ENCODE measurements around the gene ADRA1B. TPM values are rescaled to one million over a fixed set of nuclear protein-coding genes. Genes with fewer than 3 reads are reported as not detected.
A peak's percentile ranks its signal among the peaks of the same experiment; 100 is the strongest.

ADRA1B gene
- total RNA-seq, 1 donor from 2014 or later = 0.57 TPM

GRCh38 chr5:159901772-159902171 lies 14.5 kb upstream of the ADRA1B start:
- no peak for DNase-seq (ENCODE audit: low spot score, unreplicated experiment)
- Mint-ChIP-seq H3K4me1 (ENCODE audit: low read depth) (no peaks in the 10 kb centered on the region), H3K4me3 (ENCODE audit: low read depth) (no peak overlapping the region), H3K36me3 (ENCODE audit: insufficient read depth) (no peaks in the 10 kb centered on the region), H3K27me3 (peaks cover 5% of the 10 kb centered on the region), H3K27ac (no peak overlapping the region), H3K9me3 (ENCODE audit: low read depth) (no peaks in the 10 kb centered on the region)
- no peak for TF ChIP-seq CTCF (IDR thresholded peaks at IDR 0.05; ENCODE audit: unreplicated experiment)

- H3K9me3 Mint-ChIP-seq (ENCODE audit: low read depth) = no peaks in the 10 kb centered on the region
- H3K4me1 Mint-ChIP-seq (ENCODE audit: low read depth) = no peaks in the 10 kb centered on the region
- peaks cover 5% of the 10 kb centered on the region for H3K27me3 Mint-ChIP-seq
- H3K36me3 Mint-ChIP-seq (ENCODE audit: insufficient read depth) = no peaks in the 10 kb centered on the region
- H3K4me3 Mint-ChIP-seq (ENCODE audit: low read depth) = no peak overlapping the region
- TF ChIP-seq CTCF (IDR thresholded peaks at IDR 0.05; ENCODE audit: unreplicated experiment) = no peak
- DNase-seq (ENCODE audit: low spot score, unreplicated experiment) = no peak
- H3K27ac Mint-ChIP-seq = no peak overlapping the region
Measured at GRCh38 chr5:159902444-159903121, 13.7 kb upstream of the ADRA1B start.

DNA sequence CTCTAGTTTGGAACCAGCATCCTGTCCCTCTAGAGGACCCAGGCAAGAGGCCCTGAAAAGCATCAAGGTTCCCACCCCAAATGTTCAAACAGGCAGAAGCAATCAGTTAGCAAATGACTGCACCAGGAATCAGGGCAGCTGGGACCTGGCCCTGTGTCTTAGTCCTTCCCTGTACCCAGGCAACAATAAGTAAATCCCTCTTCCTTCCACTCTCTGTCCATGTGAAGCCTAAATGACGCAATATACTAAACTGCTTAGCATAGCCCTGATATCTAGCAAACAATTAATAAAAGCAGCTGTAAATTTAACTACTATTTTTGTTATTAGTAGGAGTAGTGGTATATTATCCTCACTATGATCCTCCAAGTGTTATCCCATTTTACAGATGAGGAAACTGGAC lies 13.2 kb upstream of the ADRA1B start:
- H3K27ac Mint-ChIP-seq = no peak overlapping the region

DNA sequence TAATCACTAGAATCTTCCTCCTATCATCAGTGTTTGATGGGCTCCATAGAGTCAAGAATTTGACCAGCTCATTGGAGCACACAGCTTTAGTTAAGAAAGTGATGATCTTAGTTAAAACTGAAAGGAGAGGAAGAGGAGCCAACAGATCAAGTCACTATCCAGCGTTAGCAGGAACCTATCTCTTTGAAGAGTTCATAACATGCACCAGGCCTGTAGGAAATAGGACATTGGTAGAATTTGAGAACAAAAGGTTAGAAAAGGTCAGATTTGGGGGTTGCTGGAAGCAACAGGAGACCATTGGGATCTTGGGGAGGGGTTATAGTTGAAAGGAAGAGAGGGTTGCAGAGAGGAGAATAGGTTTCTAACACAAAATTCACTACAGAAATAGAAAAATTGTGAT lies 11.4 kb upstream of the ADRA1B start:
- no peak for DNase-seq (ENCODE audit: low spot score, unreplicated experiment)
- H3K9me3 Mint-ChIP-seq (ENCODE audit: low read depth) = no peaks in the 10 kb centered on the region
- H3K27me3 Mint-ChIP-seq = peaks cover 5% of the 10 kb centered on the region
- H3K36me3 Mint-ChIP-seq (ENCODE audit: insufficient read depth) = no peaks in the 10 kb centered on the region
- no peak overlapping the region for H3K27ac Mint-ChIP-seq
- no peaks in the 10 kb centered on the region for H3K4me1 Mint-ChIP-seq (ENCODE audit: low read depth)
- H3K4me3 Mint-ChIP-seq (ENCODE audit: low read depth) = no peak overlapping the region
- TF ChIP-seq CTCF (IDR thresholded peaks at IDR 0.05; ENCODE audit: unreplicated experiment) = no peak

More for the DNA sequence above, 13.2 kb upstream of the ADRA1B start:
- Mint-ChIP-seq H3K9me3 (ENCODE audit: low read depth) (no peaks in the 10 kb centered on the region), H3K4me1 (ENCODE audit: low read depth) (no peaks in the 10 kb centered on the region), H3K36me3 (ENCODE audit: insufficient read depth) (no peaks in the 10 kb centered on the region), H3K27me3 (peaks cover 3% of the 10 kb centered on the region), H3K4me3 (ENCODE audit: low read depth) (no peak overlapping the region)
- TF ChIP-seq CTCF (IDR thresholded peaks at IDR 0.05; ENCODE audit: unreplicated experiment) = no peak
- no peak for DNase-seq (ENCODE audit: low spot score, unreplicated experiment)

- peaks cover 5% of the 10 kb centered on the region for H3K27me3 Mint-ChIP-seq
- H3K4me3 Mint-ChIP-seq (ENCODE audit: low read depth) = no peak overlapping the region
- DNase-seq (ENCODE audit: low spot score, unreplicated experiment) = no peak
- H3K4me1 Mint-ChIP-seq (ENCODE audit: low read depth) = no peaks in the 10 kb centered on the region
- no peaks in the 10 kb centered on the region for H3K9me3 Mint-ChIP-seq (ENCODE audit: low read depth)
- peak overlapping the region; percentile 15 for H3K27ac Mint-ChIP-seq
- TF ChIP-seq CTCF (IDR thresholded peaks at IDR 0.05; ENCODE audit: unreplicated experiment) = no peak
- no peaks in the 10 kb centered on the region for H3K36me3 Mint-ChIP-seq (ENCODE audit: insufficient read depth)
Measured at GRCh38 chr5:159905496-159905895, 10.8 kb upstream of the ADRA1B start.

Measured in progenitor cell of endocrine pancreas (in vitro differentiated cells).